Colonic mucosa (tissue), 4 donors: ENCODE data around the gene CDHR2. TPM values are rescaled to one million over a fixed set of nuclear protein-coding genes. Genes with fewer than 3 reads are reported as not detected.

Experiments
- DNase-seq: peaks from one replicate; pipeline ENCODE4 v3.0.0-alpha.2; 2020
- H3K27ac ChIP-seq: fragments of 200-600 bp; one replicate; pipeline ENCODE4 v1.8.0; 2021
- H3K27me3 ChIP-seq: fragments of 200-600 bp; one replicate; pipeline ENCODE4 v1.8.0; 2021
- H3K36me3 ChIP-seq: fragments of 200-600 bp; one replicate; pipeline ENCODE4 v1.8.0; 2021
- H3K4me1 ChIP-seq: fragments of 200-600 bp; one replicate; pipeline ENCODE4 v1.8.0; 2021; ENCODE audit warnings: mild to moderate bottlenecking
- H3K4me3 ChIP-seq: fragments of 200-600 bp; one replicate; pipeline ENCODE4 v1.8.0; 2021
- H3K9ac ChIP-seq, 2 donors: one replicate each; pipeline ENCODE4 v1.7.0; 2013; ENCODE audit warnings: control low read depth in 2 of 2, low read depth in 2 of 2, low read length in 2 of 2
- H3K9me3 ChIP-seq: fragments of 200-600 bp; one replicate; pipeline ENCODE4 v1.8.0; 2021
- intact Hi-C: fragments of 100-400 bp; cut with DNase I; formaldehyde crosslinking; loops from one replicate; pipeline ENCODE4 v1.14.1; 2022
- total RNA-seq, 2 donors: library from RNA; stranded (reverse); fragmentation: NEBNext Ultra II Directional in 1 of 2; extraction: Animal tissue kit (Norgen Biotek cat#: 25700) in 1 of 2; gene quantifications; one replicate each; pipeline ENCODE4 v1.2.1, GENCODE V29; 2021
- TF ChIP-seq, protein P1 (sequence below): fragments of 200-600 bp; IDR thresholded peaks from one replicate; pipeline ENCODE4 v1.8.0; 2022; ENCODE audit warnings: antibody characterized with exemption, mild to moderate bottlenecking
- donor health status: healthy.
- donor health status: DM: no; HTN: no; CAD: no.
- donor health status: DM: no; HTN: no; CAD: no.

Gene CDHR2
- total RNA-seq, 2 donors from 2014 or later = 42.8 to 60.2 TPM

DNA sequence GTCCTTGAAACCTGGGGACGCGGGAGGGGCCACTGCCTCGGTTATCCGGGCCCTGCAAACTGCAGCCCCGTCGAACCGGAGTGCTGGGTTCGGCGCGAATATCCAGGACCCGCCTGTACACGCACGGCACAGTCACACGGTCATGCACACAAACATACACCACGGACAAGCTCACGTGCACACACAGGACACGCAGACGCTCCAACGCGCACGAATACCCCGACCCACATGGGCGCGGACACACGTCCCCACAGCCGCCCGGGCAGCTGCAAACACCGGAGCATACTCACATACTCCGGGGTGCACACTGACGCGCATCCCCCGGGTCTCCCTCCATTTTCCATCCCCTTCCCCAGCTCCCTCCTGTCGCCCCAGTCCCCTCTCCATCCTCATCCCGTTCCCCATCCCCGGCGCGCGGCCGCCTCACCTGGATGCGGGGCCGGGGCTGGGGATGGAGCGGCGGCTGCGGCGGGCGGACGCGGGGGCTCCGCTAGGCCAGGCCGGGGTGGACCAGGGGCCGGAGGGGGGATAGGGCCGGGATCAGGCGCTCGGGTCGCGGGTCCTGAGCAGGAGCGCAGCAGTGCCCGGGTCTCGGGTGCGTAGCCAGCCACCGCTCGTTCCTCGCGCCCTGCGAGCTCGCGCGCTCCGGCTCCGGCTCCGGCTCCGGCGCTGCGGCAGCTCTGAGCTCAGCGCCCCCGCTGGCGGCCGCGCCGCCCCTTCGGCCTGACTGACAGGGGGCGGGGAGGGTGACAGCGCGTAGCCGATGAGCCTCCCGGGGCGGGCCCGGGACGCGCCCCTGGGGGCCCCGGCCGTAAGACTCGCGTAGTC lies 80.9 kb downstream of the CDHR2 start, which contains the start of the genes EIF4E1B and SNCB:
Gene EIF4E1B, plus strand, starts transcription at position 823 of the 828 bp plus-strand sequence. CDS start 12,113 bp downstream, outside the sequence.
Gene SNCB, minus strand, starts transcription at position 682 of the 828 bp plus-strand sequence. CDS start 880 bp downstream, outside the sequence.
- Histone ChIP-seq H3K9me3 (no peaks in the 10 kb centered on the region), H3K27me3 (peaks cover 61% of the 10 kb centered on the region), H3K36me3 (no peaks in the 10 kb centered on the region), H3K4me1 (peaks cover 11% of the 10 kb centered on the region), H3K9ac (no peak within 1 kb of the TSS), H3K4me3 (peak within 1 kb of the TSS; percentile 23), H3K27ac (no peak within 1 kb of the TSS)
- intact Hi-C loops = no loop called here
- TF ChIP-seq, protein P1, sequence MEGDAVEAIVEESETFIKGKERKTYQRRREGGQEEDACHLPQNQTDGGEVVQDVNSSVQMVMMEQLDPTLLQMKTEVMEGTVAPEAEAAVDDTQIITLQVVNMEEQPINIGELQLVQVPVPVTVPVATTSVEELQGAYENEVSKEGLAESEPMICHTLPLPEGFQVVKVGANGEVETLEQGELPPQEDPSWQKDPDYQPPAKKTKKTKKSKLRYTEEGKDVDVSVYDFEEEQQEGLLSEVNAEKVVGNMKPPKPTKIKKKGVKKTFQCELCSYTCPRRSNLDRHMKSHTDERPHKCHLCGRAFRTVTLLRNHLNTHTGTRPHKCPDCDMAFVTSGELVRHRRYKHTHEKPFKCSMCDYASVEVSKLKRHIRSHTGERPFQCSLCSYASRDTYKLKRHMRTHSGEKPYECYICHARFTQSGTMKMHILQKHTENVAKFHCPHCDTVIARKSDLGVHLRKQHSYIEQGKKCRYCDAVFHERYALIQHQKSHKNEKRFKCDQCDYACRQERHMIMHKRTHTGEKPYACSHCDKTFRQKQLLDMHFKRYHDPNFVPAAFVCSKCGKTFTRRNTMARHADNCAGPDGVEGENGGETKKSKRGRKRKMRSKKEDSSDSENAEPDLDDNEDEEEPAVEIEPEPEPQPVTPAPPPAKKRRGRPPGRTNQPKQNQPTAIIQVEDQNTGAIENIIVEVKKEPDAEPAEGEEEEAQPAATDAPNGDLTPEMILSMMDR = no peak
- no peak for DNase-seq

DNA sequence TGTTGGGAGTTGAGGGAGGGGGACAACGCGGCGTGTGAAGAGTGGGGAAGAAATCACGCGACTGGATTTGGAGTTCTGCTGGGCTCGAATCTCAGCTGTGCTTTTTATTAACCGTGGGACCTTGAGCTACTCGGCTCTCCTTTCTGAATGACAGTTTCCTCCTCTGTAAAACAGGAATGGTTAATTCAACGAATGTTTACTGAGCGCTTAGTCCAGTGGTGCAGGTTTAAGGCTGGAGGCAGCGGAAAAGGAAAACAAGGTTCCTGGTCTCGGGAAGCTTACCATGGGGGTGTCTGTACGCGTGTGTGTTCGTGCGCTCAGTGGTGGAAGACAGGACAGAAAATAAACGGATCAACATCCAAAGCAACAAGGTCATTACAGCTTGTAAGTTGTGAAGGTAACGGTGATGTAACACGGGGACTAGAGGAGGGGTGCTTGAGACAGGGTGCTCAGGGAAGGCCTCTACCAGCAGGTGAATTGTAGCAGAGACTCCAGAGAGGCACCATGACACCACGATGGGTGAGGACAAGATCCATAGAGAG lies 81.6 kb downstream of the CDHR2 start:
- no peaks in the 10 kb centered on the region for H3K36me3 ChIP-seq
- no peak overlapping the region for H3K9ac ChIP-seq
- H3K4me1 ChIP-seq = peaks cover 11% of the 10 kb centered on the region
- no peaks in the 10 kb centered on the region for H3K9me3 ChIP-seq
- H3K27me3 ChIP-seq = peaks cover 54% of the 10 kb centered on the region
- intact Hi-C loops = no loop called here
- H3K4me3 ChIP-seq = peak overlapping the region; percentile 23
- DNase-seq = no peak
- no peak overlapping the region for H3K27ac ChIP-seq
- TF ChIP-seq, protein P1 = no peak

DNA sequence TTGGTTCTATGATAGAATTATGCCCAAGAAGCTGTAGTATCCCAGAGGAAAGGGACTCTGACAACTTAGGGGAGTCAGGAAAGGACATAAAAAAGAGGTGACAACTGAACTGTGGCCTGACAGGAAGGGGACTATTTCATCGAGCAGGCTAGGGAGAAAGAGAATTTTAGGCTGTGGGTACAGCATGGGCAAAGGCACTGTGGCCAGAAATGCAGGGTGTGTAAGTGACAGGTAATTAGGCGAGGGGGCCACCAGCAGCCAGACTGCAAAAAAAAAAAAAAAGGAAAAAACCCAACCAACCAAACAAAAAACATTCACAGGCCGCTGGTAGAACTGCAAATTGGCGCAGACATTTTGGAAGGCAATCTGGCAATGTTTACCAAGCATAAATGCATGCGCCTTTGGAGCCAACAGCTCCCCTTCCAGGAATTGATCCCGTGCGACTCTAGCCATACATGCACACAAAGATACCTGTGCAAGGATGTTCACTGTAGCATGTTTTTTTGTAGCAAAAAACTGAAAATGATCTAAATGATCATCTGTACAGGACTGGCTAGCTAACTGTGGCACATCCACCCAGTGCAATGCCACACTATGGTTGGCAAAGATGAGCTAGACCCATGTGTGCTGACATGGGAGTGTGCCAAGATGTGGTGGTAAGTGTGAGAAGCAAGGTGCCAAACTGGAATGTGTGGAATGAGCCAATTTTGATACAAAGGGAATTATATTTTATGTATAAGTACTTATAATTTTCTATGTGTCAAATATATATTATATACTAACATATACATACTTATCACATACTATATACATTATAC lies 82.5 kb downstream of the CDHR2 start:
- Histone ChIP-seq H3K4me3 (no peak overlapping the region), H3K27me3 (peaks cover 50% of the 10 kb centered on the region), H3K27ac (no peak overlapping the region), H3K9me3 (no peaks in the 10 kb centered on the region), H3K9ac (no peak overlapping the region), H3K4me1 (peaks cover 11% of the 10 kb centered on the region), H3K36me3 (no peaks in the 10 kb centered on the region)
- intact Hi-C loops = no loop called here
- no peak for DNase-seq
- TF ChIP-seq, protein P1 = no peak

DNA sequence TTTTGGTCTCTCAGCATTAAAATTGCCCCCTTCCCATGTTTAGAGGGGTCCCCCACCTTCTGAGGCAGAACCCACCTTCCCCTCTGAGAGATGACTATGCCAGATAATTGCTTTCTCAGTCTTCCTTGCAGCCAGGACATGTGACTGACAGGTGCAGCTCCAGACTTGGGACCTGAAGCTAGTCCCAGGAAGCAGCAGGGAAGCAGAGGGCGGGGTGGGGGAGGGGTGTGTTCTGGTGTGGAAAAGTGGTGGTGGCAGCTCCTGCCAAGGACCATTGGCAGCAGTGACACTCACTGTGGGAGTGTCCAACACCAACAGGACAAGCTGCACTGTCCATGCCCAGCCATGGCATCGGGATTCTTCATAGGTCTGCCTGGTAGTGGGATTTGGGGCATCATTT lies 83.6 kb downstream of the CDHR2 start:
- H3K4me3 ChIP-seq = no peak overlapping the region
- no peaks in the 10 kb centered on the region for H3K9me3 ChIP-seq
- intact Hi-C loops = no loop called here
- TF ChIP-seq, protein P1 = no peak
- H3K4me1 ChIP-seq = peaks cover 11% of the 10 kb centered on the region
- H3K36me3 ChIP-seq = no peaks in the 10 kb centered on the region
- H3K27ac ChIP-seq = no peak overlapping the region
- H3K27me3 ChIP-seq = peaks cover 43% of the 10 kb centered on the region
- DNase-seq = no peak
- no peak overlapping the region for H3K9ac ChIP-seq

DNA sequence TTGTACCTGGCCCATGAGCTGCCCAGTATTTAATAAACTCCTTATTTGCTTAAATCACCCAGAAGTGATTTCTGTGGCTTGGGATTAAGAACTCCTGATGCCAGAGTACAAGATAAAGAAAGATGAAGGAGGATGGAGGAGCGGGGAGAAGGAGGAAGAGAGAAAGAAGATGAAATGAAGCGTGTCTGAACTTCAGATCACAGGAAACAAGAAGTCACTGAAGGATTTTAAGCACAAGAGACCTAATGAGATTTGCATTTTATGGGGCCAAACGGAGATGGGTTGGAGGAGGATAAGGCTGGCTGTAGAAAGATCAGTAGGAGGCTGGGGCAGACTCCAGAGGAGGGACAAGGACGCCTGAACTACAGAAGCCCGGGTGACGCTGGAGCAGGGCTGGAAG lies 84.5 kb downstream of the CDHR2 start:
- no peaks in the 10 kb centered on the region for H3K36me3 ChIP-seq
- TF ChIP-seq, protein P1 = no peak
- no peak overlapping the region for H3K4me3 ChIP-seq
- no peak overlapping the region for H3K27ac ChIP-seq
- H3K27me3 ChIP-seq = peaks cover 37% of the 10 kb centered on the region
- DNase-seq = no peak
- no peak overlapping the region for H3K9ac ChIP-seq
- intact Hi-C loops = no loop called here
- H3K9me3 ChIP-seq = no peaks in the 10 kb centered on the region
- H3K4me1 ChIP-seq = peaks cover 11% of the 10 kb centered on the region
